Left ventricle myocardium inferior (tissue), 1 donor: ENCODE measurements around the gene AREL1. TPM values are rescaled to one million over a fixed set of nuclear protein-coding genes. Genes with fewer than 3 reads are reported as not detected.
A peak's percentile ranks its signal among the peaks of the same experiment; 100 is the strongest.
"Not testable (repeated sequence)": the region's sequence is repeated elsewhere in the genome, so short reads cannot be mapped to it uniquely, and the experiment has no call there.

Experiments
- DNase-seq: peaks from one replicate; pipeline ENCODE4 v3.0.0-alpha.2; 2020
- H3K27ac ChIP-seq: fragments of 200-600 bp; replicated peaks from 2 replicates; pipeline ENCODE4 v1.8.0; 2021
- H3K27me3 ChIP-seq: fragments of 200-600 bp; 2 replicates; pipeline ENCODE4 v1.8.0; 2021; ENCODE audit warnings: low read depth
- H3K36me3 ChIP-seq: fragments of 200-600 bp; 2 replicates; pipeline ENCODE4 v1.8.0; 2021
- H3K4me1 ChIP-seq: fragments of 200-600 bp; 2 replicates; pipeline ENCODE4 v1.8.0; 2021
- H3K4me3 ChIP-seq: fragments of 200-600 bp; 2 replicates; pipeline ENCODE4 v1.8.0; 2021; ENCODE audit warnings: mild to moderate bottlenecking, moderate library complexity
- H3K9me3 ChIP-seq: fragments of 200-600 bp; replicated peaks from 2 replicates; pipeline ENCODE4 v1.8.0; 2021
- intact Hi-C: fragments of 100-400 bp; cut with micrococcal nuclease; formaldehyde crosslinking; loops from one replicate; pipeline ENCODE4 v1.11.0; 2022
- long read RNA-seq: library from polyadenylated mRNA; unstranded; transcript quantifications from one replicate; pipeline ENCODE4 v2.0.0, GENCODE V29; 2021
- total RNA-seq: library from RNA; stranded (reverse); fragmentation: NEBNext Ultra II Directional; extraction: Animal tissue kit (Norgen Biotek cat#: 25700); gene quantifications from one replicate; pipeline ENCODE4 v1.2.1, GENCODE V29; 2021
- TF ChIP-seq, protein P1 (sequence below): fragments of 200-600 bp; IDR thresholded peaks from 2 replicates; pipeline ENCODE4 v1.8.0; 2021; ENCODE audit warnings: antibody characterized with exemption, mild to moderate bottlenecking, borderline replicate concordance
- donor health status: DM: no; HTN: yes; CAD: no; lungs with severe emphysema.

AREL1 gene, protein sequence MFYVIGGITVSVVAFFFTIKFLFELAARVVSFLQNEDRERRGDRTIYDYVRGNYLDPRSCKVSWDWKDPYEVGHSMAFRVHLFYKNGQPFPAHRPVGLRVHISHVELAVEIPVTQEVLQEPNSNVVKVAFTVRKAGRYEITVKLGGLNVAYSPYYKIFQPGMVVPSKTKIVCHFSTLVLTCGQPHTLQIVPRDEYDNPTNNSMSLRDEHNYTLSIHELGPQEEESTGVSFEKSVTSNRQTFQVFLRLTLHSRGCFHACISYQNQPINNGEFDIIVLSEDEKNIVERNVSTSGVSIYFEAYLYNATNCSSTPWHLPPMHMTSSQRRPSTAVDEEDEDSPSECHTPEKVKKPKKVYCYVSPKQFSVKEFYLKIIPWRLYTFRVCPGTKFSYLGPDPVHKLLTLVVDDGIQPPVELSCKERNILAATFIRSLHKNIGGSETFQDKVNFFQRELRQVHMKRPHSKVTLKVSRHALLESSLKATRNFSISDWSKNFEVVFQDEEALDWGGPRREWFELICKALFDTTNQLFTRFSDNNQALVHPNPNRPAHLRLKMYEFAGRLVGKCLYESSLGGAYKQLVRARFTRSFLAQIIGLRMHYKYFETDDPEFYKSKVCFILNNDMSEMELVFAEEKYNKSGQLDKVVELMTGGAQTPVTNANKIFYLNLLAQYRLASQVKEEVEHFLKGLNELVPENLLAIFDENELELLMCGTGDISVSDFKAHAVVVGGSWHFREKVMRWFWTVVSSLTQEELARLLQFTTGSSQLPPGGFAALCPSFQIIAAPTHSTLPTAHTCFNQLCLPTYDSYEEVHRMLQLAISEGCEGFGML
- total RNA-seq: 23.7 TPM
- long read RNA-seq, full-length matches to known transcripts: 2 of 28 reads
- long read RNA-seq, partial matches to known transcripts: 23 of 28 reads
- long read RNA-seq, other reads (novel, unspliced or antisense): 3 of 28 reads

DNA sequence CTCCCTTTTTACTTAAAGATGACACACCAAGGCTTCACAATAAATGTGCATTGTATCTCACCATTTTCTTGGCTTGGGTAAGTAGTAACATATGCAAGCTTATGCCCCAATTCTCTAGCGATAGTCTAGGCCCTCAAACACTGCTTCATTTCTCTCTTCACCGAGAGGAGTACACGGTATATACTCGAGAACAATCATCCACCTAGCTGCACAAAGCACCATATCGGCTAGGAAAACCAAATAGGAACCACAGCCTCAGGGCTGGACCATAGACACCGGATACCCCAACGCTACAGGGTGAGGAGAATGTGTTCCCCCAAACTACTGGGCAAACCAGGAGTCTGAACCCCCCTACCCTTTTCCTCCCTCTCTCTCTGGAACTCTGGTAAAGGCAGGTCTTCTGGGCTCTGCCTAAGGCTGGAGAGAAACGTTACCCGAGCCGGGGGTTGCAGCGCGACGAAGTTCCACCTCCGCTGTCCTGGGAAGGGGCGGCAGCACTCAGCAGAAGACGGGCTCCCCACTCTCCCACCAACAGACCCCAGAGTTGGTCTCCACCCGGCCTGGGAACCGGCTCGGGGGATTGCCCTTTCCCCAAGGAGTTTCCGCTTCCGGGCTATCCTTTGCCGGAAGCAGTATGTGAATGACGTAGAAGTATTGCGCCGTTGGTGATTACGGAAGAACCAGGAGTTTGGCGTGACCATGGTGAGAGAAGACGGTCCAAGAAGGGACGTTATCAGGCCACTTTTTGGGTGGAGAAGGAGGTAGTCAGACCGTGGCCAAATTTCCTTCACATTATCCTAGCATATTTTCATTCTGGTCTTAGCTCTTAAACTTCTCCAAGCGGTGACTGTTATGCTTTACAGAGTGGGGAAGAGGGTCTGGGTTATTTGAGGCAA, at the start of gene AREL1, which contains the start of gene FCF1:
Gene AREL1, minus strand, starts transcription at position 582 of the 896 bp plus-strand sequence. CDS start 27,465 bp downstream, outside the sequence.
Gene FCF1, plus strand, starts transcription at position 646 of the 896 bp plus-strand sequence. Its CDS starts 54 bp downstream, at position 700.
- H3K27ac ChIP-seq: peak within 1 kb of the TSS; percentile 82
- no peaks in the 10 kb centered on the region for H3K27me3 ChIP-seq
- H3K4me1 ChIP-seq: peaks cover 57% of the 10 kb centered on the region
- TF ChIP-seq, protein P1, sequence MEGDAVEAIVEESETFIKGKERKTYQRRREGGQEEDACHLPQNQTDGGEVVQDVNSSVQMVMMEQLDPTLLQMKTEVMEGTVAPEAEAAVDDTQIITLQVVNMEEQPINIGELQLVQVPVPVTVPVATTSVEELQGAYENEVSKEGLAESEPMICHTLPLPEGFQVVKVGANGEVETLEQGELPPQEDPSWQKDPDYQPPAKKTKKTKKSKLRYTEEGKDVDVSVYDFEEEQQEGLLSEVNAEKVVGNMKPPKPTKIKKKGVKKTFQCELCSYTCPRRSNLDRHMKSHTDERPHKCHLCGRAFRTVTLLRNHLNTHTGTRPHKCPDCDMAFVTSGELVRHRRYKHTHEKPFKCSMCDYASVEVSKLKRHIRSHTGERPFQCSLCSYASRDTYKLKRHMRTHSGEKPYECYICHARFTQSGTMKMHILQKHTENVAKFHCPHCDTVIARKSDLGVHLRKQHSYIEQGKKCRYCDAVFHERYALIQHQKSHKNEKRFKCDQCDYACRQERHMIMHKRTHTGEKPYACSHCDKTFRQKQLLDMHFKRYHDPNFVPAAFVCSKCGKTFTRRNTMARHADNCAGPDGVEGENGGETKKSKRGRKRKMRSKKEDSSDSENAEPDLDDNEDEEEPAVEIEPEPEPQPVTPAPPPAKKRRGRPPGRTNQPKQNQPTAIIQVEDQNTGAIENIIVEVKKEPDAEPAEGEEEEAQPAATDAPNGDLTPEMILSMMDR: no peak
- peak; percentile 66 for DNase-seq
- intact Hi-C loops: no loop called here
- peak within 1 kb of the TSS; percentile 79 for H3K4me3 ChIP-seq
- peaks cover 29% of the 10 kb centered on the region for H3K36me3 ChIP-seq
- H3K9me3 ChIP-seq: no peaks in the 10 kb centered on the region

DNA sequence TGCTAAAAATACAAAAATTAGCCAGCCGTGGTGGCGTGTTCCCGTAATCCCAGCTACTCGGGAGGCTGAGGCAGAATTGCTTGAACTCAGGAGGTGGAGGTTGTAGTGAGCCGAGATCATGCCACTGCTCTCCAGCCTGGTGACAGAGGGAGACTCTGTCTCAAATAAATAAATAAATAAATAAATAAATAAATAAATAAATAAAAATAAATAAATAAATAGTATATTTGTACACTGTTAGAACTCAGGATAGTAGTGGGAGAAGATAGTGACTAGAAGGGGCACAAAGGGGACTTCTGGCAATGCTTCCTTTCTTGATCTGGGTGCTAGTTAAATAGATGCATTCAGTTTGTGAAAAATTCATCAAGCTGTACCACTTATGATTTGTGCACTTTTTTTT, 45.6 kb upstream of the AREL1 start:
- H3K27ac ChIP-seq, intact Hi-C loops, H3K4me1 ChIP-seq, DNase-seq, H3K36me3 ChIP-seq, H3K9me3 ChIP-seq, H3K4me3 ChIP-seq, H3K27me3 ChIP-seq: not testable (repeated sequence)

DNA sequence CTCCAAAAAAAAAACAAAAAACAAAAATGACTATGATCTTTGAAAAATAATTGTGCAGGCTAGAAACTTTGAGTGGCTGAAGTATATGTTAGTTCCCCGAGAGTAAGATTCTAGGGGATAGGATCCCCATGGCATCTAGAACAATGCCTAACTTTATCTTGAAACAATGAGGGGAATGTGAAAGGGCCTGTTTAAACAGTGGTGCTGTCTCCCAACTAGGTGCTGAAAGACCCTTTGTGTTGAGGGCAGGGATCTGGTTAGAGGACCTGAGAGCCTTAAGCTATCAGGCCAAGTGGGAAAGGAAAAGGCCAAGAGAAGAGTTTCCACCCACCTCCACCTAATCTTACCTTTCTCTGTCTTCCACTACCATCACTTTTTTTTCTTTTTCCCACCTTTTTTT, 43.4 kb upstream of the AREL1 start:
- no peaks in the 10 kb centered on the region for H3K27me3 ChIP-seq
- DNase-seq: no peak
- no peaks in the 10 kb centered on the region for H3K36me3 ChIP-seq
- no peaks in the 10 kb centered on the region for H3K4me1 ChIP-seq
- TF ChIP-seq, protein P1: no peak
- H3K4me3 ChIP-seq: no peak overlapping the region
- no peak overlapping the region for H3K27ac ChIP-seq
- peaks cover 15% of the 10 kb centered on the region for H3K9me3 ChIP-seq
- intact Hi-C loops: no loop called here

DNA sequence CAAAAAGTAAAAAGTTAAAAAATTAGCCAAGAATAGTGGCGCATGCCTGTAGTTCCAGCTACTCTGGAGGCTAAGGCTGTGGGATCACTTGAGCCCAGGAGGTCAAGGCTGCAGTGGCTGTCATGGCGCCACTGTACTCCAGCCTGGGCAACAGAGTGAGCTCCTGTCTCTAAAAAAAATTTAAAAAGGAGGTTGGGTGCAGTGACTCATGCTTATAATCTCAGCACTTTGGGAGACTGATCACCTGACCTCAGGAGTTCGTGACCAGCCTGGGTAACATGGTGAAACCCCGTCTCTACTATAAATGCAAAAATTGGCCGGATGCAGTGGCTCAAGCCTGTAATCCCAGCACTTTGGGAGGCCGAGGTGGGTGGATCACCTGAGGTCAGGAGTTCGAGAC, 42.0 kb upstream of the AREL1 start:
- peaks cover 15% of the 10 kb centered on the region for H3K9me3 ChIP-seq
- no peaks in the 10 kb centered on the region for H3K36me3 ChIP-seq
- no peak overlapping the region for H3K4me3 ChIP-seq
- intact Hi-C loops: no loop called here
- no peaks in the 10 kb centered on the region for H3K4me1 ChIP-seq
- TF ChIP-seq, protein P1: no peak
- H3K27me3 ChIP-seq: no peaks in the 10 kb centered on the region
- H3K27ac ChIP-seq: no peak overlapping the region
- no peak for DNase-seq

DNA sequence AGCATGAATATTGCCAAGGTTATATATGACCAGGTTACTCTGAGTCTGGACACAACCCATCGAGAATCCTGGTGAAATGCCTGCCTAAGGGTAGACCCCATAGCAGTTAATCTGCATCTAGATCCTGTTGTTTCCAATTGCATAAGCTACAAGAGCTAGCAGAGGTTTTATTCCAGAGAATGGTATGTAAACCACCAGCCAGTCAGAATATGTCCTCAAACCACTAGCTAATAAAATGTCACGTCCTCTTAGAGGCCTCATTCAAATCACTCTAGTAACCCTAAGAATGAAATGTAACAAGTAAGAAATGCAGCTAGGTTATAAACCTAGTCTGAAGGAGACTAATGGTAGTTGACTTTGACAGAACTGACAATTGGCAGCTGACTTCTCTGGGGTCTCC, 41.3 kb upstream of the AREL1 start:
- Histone ChIP-seq H3K4me3 (no peak overlapping the region), H3K27ac (no peak overlapping the region), H3K4me1 (no peaks in the 10 kb centered on the region), H3K27me3 (no peaks in the 10 kb centered on the region), H3K36me3 (no peaks in the 10 kb centered on the region), H3K9me3 (peaks cover 15% of the 10 kb centered on the region)
- TF ChIP-seq, protein P1: no peak
- DNase-seq: no peak
- intact Hi-C loops: no loop called here
